Caki2 (cell line): ENCODE data around the gene LIN28A. TPM values are rescaled to one million over a fixed set of nuclear protein-coding genes. Genes with fewer than 3 reads are reported as not detected.

Source experiments
- DNase-seq: peaks from one replicate; pipeline ENCODE4 v3.0.0-alpha.2; 2015; ENCODE audit warnings: low read depth
- in situ Hi-C: cut with HindIII; loops from 2 replicates; pipeline ENCODE4 v1.10.0; 2016; ENCODE audit warnings: low sequenced_read_pairs, low pct_unique_long_range_greater_than_20kb, mixed read lengths
- total RNA-seq: library from RNA; depleted of rRNA; stranded (reverse); fragments of >200 nt; shearing (Covaris generic); gene quantifications from 2 replicates; pipeline ENCODE4 v1.2.3, GENCODE V29; 2014; ENCODE audit warnings: low replicate concordance

LIN28A gene
- total RNA-seq, 1 experiment from 2014 or later, result not detected

- peak; percentile 27 for DNase-seq
Measured at GRCh38 chr1:26417111-26417759, 6.6 kb downstream of the LIN28A start.

GRCh38 chr1:26418865-26419349 is 8.3 kb downstream of the LIN28A start:
- in situ Hi-C loops, result no loop called here
- no peak for DNase-seq

More at GRCh38 chr1:26417111-26417759, 6.6 kb downstream of the LIN28A start:
- in situ Hi-C loops, result no loop called here

GRCh38 chr1:26419494-26419893 is 8.9 kb downstream of the LIN28A start:
- in situ Hi-C loops, result no loop called here
- DNase-seq, result no peak

GRCh38 chr1:26429721-26430120 is 19.1 kb downstream of the LIN28A start:
- in situ Hi-C loops, result no loop called here
- DNase-seq, result no peak

- DNase-seq, result peak; percentile 98
- in situ Hi-C loops, result no loop called here
Measured at GRCh38 chr1:26431979-26432695, 21.5 kb downstream of the LIN28A start, which contains the start of gene DHDDS. TSS of gene DHDDS (plus strand) at chr1:26432321. CDS start at chr1:26432946, 625 bp downstream.

GRCh38 chr1:26432793-26433192 is 22.2 kb downstream of the LIN28A start:
- in situ Hi-C loops, result no loop called here
- DNase-seq, result no peak

- no peak for DNase-seq
- in situ Hi-C loops, result no loop called here
Measured at GRCh38 chr1:26434161-26434752, 23.6 kb downstream of the LIN28A start.

- in situ Hi-C loops, result no loop called here
- no peak for DNase-seq
Measured at GRCh38 chr1:26438041-26438440, 27.4 kb downstream of the LIN28A start.

- no peak for DNase-seq
- in situ Hi-C loops, result no loop called here
Measured at GRCh38 chr1:26440259-26440658, 29.6 kb downstream of the LIN28A start.

GRCh38 chr1:26449868-26450267 is 39.3 kb downstream of the LIN28A start:
- DNase-seq, result no peak
- in situ Hi-C loops, result no loop called here

- in situ Hi-C loops, result no loop called here
- no peak for DNase-seq
Measured at GRCh38 chr1:26450908-26451307, 40.3 kb downstream of the LIN28A start.

- in situ Hi-C loops, result no loop called here
- no peak for DNase-seq
Measured at GRCh38 chr1:26452459-26453183, 42.0 kb downstream of the LIN28A start.

GRCh38 chr1:26459148-26459547 is 48.5 kb downstream of the LIN28A start:
- DNase-seq, result no peak
- in situ Hi-C loops, result no loop called here

- no peak for DNase-seq
- in situ Hi-C loops, result no loop called here
Measured at GRCh38 chr1:26459573-26460031, 49.0 kb downstream of the LIN28A start.

GRCh38 chr1:26468911-26469310 is 58.3 kb downstream of the LIN28A start:
- DNase-seq, result no peak
- in situ Hi-C loops, result no loop called here

- DNase-seq, result no peak
- in situ Hi-C loops, result no loop called here
Measured at GRCh38 chr1:26469558-26469957, 58.9 kb downstream of the LIN28A start.

GRCh38 chr1:26470878-26471497 is 60.4 kb downstream of the LIN28A start:
- in situ Hi-C loops, result no loop called here
- peak; percentile 23 for DNase-seq
